ENCODE results near the gene MYO18A. TPM values are rescaled to one million over a fixed set of nuclear protein-coding genes. Genes with fewer than 3 reads are reported as not detected.
"Not testable (repeated sequence)": the region's sequence is repeated elsewhere in the genome, so short reads cannot be mapped to it uniquely, and the experiment has no call there.

Gene MYO18A
- total RNA-seq, 4 donors from 2014 or later, result 33.2 to 104 (median 59.3) TPM

DNA sequence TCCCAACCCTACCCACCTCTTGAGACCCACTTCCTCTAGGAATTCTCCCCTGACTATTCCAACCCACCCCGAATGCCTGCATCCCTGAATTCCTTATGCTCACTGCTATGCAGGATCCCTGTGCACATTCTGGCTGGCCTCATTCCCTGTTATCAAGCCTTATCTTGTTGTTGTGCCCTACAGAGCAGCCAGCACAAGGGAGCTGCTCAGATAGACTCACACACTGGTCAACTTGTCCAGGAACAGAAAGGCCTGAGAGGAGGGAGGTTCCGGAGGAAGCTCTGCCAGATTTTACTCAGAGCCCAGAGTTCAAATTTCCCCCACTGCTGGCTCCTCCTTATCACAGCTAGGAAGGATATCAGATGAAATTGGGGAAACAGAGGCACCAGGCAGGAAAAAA, 24.8 kb upstream of the MYO18A start:
- DNase-seq, result no peak
- H3K4me3 ChIP-seq, result no peak overlapping the region
- no peaks in the 10 kb centered on the region for H3K36me3 ChIP-seq
- no peaks in the 10 kb centered on the region for H3K9me3 ChIP-seq
- H3K27me3 ChIP-seq, result no peaks in the 10 kb centered on the region
- H3K27ac ChIP-seq, result no peak overlapping the region
- no peaks in the 10 kb centered on the region for H3K4me1 ChIP-seq
- TF ChIP-seq POLR2A (IDR thresholded peaks at IDR 0.05) (no peak), CTCF (IDR thresholded peaks at IDR 0.05) (no peak)
- intact Hi-C loops (cut with DNase I; ENCODE audit: low total_unique reads), result no loop called here

DNA sequence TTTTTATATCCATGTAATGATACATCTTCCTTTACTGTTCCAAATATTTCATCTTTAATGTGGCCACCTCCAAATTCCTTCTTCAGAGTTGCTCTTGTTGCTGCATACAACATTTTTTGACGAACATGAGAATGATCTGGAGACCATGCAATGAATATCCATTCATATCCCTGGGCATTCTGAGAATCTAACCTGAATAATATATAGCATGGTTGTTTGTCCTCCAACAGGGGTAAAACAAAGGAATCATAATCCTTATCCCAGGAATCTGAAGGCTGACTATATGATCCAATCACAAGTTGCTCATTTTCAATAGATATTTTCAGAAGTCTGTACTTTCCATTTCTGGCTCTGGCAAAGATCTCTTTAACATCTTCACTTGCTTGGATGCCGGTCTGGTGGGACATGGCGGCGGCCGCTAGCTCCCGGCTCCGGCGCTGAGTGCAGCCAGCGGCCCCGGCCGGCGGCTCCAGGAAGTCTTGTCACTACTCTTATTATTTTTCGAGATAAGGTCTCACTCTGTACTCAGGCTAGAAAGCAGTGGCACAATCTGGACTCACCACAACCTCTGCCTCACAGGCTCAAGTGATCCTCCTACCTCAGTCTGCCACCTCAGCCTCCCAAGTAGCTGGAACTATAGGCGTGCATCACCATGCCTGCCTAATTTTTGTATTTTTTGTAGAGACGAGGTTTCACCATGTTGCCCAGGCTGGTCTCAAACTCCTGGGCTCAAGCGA, 24.0 kb upstream of the MYO18A start:
- H3K36me3 ChIP-seq; intact Hi-C loops (cut with DNase I; ENCODE audit: low total_unique reads); H3K4me3 ChIP-seq; DNase-seq; H3K4me1 ChIP-seq; H3K27me3 ChIP-seq; H3K27ac ChIP-seq; H3K9me3 ChIP-seq: not testable (repeated sequence)

GRCh38 chr17:29197516-29198272, 17.5 kb upstream of the MYO18A start:
- no peaks in the 10 kb centered on the region for H3K27me3 ChIP-seq
- no peaks in the 10 kb centered on the region for H3K36me3 ChIP-seq
- H3K9me3 ChIP-seq, result no peaks in the 10 kb centered on the region
- H3K4me1 ChIP-seq, result no peaks in the 10 kb centered on the region
- no peak for TF ChIP-seq CTCF (IDR thresholded peaks at IDR 0.05)
- TF ChIP-seq POLR2A (IDR thresholded peaks at IDR 0.05), result no peak
- intact Hi-C loops (cut with DNase I; ENCODE audit: low total_unique reads), result no loop called here
- no peak overlapping the region for H3K4me3 ChIP-seq
- DNase-seq, result no peak
- H3K27ac ChIP-seq, result no peak overlapping the region

DNA sequence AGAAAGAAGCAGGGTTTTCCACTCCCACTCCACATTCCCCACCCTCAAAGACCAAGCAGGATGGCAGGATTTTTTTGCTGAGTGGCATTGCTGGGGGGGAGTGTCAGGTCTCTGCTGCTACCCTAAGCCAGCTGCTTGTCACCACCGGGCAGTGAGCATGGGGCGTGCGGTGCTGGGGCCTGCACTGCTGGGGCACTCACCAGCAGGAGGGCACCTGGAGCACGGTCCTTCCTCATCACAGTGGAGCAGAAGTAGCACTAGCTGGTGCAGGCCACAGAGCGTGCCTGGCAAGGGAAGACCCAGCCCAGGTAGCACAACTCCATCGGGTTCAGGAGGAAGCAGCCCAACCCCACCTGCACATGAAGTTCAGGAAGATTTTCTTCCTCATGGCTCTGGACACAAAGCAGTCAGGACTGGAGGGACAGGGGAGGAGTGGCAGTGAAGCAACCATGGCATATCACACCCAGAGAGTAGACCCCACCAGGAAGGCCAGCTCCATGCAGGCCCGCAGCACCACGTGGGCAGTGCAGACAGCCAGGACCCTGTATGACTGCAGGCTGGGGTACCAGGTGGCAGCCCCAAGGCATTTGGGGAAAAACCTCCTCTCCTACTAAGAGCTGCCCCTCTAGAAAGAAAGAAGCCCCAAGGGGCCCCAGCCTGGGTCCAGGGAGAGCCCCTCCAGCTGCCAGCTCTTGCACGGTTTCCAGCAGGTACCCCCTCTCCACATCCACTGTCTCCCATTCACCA, 16.7 kb upstream of the MYO18A start:
- Histone ChIP-seq H3K9me3 (no peaks in the 10 kb centered on the region), H3K4me3 (no peak overlapping the region), H3K27me3 (no peaks in the 10 kb centered on the region), H3K36me3 (no peaks in the 10 kb centered on the region), H3K4me1 (no peaks in the 10 kb centered on the region), H3K27ac (no peak overlapping the region)
- TF ChIP-seq POLR2A (IDR thresholded peaks at IDR 0.05) (no peak), CTCF (IDR thresholded peaks at IDR 0.05) (no peak)
- DNase-seq, result no peak
- intact Hi-C loops (cut with DNase I; ENCODE audit: low total_unique reads), result no loop called here

DNA sequence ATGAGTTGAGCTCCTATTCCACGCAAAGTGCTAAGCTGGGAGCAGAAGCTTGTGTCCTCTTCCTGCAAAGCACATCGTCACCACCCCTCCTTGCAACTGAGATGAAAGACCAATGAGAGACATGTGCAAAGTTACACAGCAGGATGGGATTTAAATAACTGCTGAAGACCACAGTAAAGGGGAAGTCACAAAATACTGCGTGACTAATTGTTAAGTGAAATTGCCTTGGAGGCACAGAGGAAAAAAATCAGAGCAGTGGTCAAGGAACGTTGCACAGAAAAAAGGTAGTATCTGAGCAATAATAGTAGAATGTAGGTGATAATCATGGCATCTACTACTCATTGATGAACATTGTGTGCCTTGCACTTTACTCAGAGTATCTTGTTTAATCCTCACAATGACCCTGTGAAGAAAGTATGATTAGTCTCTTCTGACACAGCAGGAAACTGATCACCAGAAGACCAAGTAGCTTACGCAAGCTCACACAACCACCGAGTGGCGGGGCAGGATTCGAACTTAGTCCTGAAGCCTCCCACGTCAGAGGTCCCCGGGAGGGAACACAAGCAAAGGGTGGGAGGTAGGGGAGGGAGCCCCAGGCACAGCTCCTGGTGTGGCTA, 15.4 kb upstream of the MYO18A start:
- Histone ChIP-seq H3K27me3 (no peaks in the 10 kb centered on the region), H3K36me3 (no peaks in the 10 kb centered on the region), H3K4me1 (no peaks in the 10 kb centered on the region), H3K27ac (no peak overlapping the region), H3K9me3 (no peaks in the 10 kb centered on the region), H3K4me3 (no peak overlapping the region)
- no peak for TF ChIP-seq POLR2A (IDR thresholded peaks at IDR 0.05)
- no peak for TF ChIP-seq CTCF (IDR thresholded peaks at IDR 0.05)
- DNase-seq, result no peak
- intact Hi-C loops (cut with DNase I; ENCODE audit: low total_unique reads), result no loop called here

Measured in uterus (tissue), 4 donors.